Cardiac fibroblast (primary cell): ENCODE data around the gene ADAT2.
"Not testable (repeated sequence)": the region's sequence is repeated elsewhere in the genome, so short reads cannot be mapped to it uniquely, and the experiment has no call there.

ENCODE experiments used
- DNase-seq, 2 donors: peaks; one replicate each; pipeline versions ENCODE4 v3.0.0 to v3.0.0-alpha.2; 2010; ENCODE audit warnings: low read depth in 2 of 2
- H3K4me3 ChIP-seq, 2 donors: replicated peaks in 1 of 2; 1 replicate in 1 of 2; 2 replicates in 1 of 2; pipeline ENCODE4 v1.5.1; 2011; ENCODE audit warnings: low read depth in 2 of 2, low read length in 2 of 2, mild to moderate bottlenecking in 2 of 2, moderate library complexity in 1 of 2
- CTCF ChIP-seq: IDR thresholded peaks from one replicate; pipeline ENCODE4 v1.5.1; 2011; ENCODE audit warnings: low read depth, mild to moderate bottlenecking, low read length, inconsistent platforms

The ADAT2 gene

DNA sequence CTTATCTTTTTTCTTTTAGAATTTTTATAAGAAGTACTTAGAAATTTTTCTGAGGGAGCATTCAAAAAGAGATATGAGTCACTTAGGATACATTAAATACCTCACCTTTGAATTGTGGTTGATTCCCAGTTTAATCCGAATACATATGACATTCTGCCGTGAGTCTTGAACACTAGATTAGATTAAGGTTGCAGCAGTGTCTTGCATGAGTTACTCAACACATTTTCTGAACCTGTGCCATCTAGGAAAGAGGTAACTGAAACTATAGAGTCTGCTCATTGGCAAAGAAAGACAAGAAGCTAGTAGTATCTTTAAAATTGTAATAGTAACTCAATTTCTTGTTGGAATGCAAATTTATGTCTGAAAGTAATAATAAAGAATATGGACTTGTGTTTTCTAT is 15.1 kb upstream of the ADAT2 start:
- peak in 1 of 2 donors; percentile 56 for DNase-seq
- TF ChIP-seq CTCF, result no peak
- no peak overlapping the region for H3K4me3 ChIP-seq

- TF ChIP-seq CTCF, result no peak
- no peak overlapping the region for H3K4me3 ChIP-seq
- DNase-seq, result peak; percentile 8 to 27
Measured at GRCh38 chr6:143457563-143458359, 7.3 kb upstream of the ADAT2 start.

DNA sequence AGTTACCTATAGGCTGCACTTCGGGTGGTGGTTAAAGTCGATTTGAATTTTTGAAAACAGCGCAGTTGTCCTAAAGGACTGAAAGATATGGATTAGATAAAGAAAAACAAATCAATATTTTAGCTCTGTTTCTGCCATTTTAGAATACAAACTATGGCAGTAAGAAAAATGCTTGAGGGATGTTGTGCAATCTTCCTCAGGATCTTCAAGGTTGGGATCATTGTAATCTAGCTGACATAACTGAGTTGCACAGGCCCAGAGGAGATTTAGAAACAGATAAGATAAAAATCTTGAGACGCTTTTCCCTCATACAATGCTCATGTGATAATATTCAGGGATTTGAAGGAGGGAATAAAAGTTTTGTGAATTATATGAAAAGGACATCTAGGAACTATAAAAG is 1.0 kb upstream of the ADAT2 start:
- DNase-seq, result peak in 1 of 2 donors; percentile 23
- H3K4me3 ChIP-seq, result peak overlapping the region; percentile 91
- no peak for TF ChIP-seq CTCF

- peak overlapping the region; percentile 91 for H3K4me3 ChIP-seq
- DNase-seq, result peak; percentile 53
- TF ChIP-seq CTCF, result no peak
Measured at GRCh38 chr6:143449714-143450452, 612 bp downstream of the ADAT2 start.

- TF ChIP-seq CTCF, result no peak
- H3K4me3 ChIP-seq, result peak overlapping the region; percentile 91
- DNase-seq, result peak in 1 of 2 donors; percentile 3
Measured at GRCh38 chr6:143449082-143449713, 1.3 kb downstream of the ADAT2 start.

GRCh38 chr6:143447865-143448264 is 2.6 kb downstream of the ADAT2 start:
- DNase-seq, H3K4me3 ChIP-seq: not testable (repeated sequence)

- DNase-seq, result no peak
- no peak overlapping the region for H3K4me3 ChIP-seq
- no peak for TF ChIP-seq CTCF
Measured at GRCh38 chr6:143443096-143443495, 7.4 kb downstream of the ADAT2 start.
